ENCODE measurements around the gene ZNF35. TPM values are rescaled to one million over a fixed set of nuclear protein-coding genes. Genes with fewer than 3 reads are reported as not detected.

ZNF35 gene
- total RNA-seq, 1 donor from 2014 or later, result 6.6 TPM

DNA sequence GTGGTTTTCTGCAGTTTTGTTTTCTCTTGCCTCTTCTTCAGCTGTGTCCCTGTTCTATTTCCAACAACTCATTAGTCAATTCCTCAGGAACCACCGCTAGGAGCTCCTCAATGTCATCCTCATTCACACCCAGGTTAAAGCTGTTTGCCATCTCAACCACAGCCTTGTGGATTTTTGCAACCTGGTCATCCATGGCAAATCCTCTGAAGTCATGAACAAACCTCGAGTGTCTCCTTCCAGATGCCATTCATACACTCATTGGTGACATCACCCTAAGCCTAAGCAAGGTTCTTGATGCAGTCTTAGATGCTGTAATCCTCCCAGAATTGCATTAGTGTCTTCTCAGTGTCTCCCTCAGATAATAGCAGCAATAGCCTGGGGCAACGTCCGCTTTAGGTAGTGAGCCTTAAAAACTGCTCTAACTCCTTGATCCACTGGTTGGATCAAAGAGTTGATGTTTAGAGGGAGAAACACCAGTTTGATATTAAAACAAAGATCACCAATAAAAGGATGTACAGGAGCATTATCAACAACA is 32.5 kb downstream of the ZNF35 start:
- DNase-seq (ENCODE audit: low spot score), result no peak
- intact Hi-C loops (cut with DNase I), result no loop called here

DNA sequence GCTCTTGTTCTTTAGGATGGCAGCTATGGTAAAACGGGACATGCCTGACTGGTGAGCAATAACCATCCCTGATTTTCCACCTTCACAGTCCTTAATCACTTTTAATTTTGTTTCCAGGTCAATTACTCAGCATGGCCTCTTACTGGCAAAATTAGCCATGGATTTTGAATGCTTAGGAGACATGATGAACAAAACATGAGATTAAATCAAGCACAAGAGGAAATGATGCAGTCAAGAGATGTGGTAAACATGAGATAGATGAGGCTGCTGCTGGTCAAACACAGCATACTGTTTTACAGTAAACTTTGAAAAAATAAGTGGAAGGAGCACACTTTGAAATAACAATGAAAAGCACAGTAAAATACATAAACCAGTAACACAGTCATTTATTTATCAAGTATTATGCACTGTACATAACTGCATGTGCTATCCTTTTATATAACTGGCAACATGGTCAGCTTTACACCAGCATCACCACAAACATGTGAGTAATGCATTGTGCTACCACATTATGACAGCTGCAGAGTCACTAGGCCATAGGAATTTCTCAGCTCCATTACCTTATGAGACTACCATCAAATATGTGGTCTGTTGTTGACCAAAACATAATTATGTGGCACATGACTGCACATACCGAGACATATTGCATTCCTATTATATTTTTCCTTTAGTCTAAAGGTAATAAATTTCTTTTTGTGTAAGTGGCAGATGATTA is 33.8 kb downstream of the ZNF35 start:
- no peak for DNase-seq (ENCODE audit: low spot score)
- intact Hi-C loops (cut with DNase I), result no loop called here

DNA sequence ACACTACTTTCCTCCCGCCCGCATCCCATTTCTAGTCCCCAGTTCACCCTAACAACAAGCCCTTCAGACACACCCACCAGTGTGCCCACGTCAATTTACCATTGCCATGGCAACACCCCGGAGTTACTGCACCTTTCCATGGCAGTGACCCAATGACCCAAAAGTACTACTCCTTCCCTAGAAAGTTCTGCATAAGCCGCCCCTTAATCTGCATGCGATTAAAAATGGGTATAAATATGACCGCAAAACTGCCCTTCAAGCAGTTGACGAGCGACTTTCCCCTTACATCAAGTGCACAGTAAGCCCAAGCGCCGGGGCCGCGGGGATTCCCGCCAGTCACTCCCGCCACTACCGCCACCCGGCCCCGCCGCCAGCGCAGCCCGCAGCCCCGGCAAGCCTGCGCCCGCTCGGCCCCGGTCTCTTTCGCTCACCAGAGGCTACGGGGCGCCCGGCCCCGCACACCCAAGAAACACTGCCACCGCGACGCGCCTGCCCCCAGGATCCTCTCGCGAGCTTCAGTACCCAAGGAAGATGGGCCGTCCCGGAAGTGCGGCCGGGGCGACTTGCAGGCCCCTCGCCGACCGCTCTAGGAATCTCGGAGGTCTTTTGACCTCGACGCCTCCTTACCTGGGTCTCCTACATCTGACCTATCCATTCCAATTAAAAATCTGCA is 36.7 kb downstream of the ZNF35 start:
- DNase-seq (ENCODE audit: low spot score), result peak; percentile 83
- intact Hi-C loops (cut with DNase I), result loop anchor here (5.0 kb wide), 1 partner anchor 63 kb away; no protein-coding TSS in a partner anchor

DNA sequence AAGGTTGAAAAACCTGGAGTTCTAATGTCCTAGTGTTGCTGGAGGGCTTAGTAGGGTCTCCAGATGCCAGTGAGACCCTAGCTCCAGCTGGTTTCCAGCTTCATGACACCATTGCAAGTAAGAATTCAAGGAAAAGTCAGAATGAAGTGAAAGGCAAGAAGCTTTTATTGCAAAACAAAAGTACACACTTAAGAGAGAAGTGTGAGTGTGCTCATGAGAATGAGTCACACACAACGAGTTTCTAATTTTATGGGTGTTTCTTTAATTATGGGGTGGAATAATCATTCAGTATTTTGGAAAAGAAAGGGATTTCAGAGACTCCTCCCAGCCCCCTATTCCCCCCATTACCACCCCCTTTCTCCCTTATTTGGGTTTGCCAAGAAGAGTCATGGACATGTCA is 39.4 kb downstream of the ZNF35 start:
- no peak for DNase-seq (ENCODE audit: low spot score)
- intact Hi-C loops (cut with DNase I), result loop anchor here (5.0 kb wide), 1 partner anchor 66 kb away; no protein-coding TSS in a partner anchor

Other genes starting within 250 kb of the ZNF35 start
- 16.7 TPM for gene ZNF445, start 171.1 kb upstream of the ZNF35 start, total RNA-seq
- 2.3 TPM for gene ZKSCAN7, start 93.5 kb upstream of the ZNF35 start, total RNA-seq
- 1.8 TPM for gene ZNF660, start 63.8 kb upstream of the ZNF35 start, total RNA-seq
- gene ZNF197, start 23.7 kb upstream of the ZNF35 start, total RNA-seq, result 13.6 TPM
- gene ZNF502, start 63.9 kb downstream of the ZNF35 start, total RNA-seq, result 3.9 TPM
- 4.4 TPM for gene ZNF501, start 80.9 kb downstream of the ZNF35 start, total RNA-seq
- 24.0 TPM for gene KIAA1143, start 112.9 kb downstream of the ZNF35 start, total RNA-seq
- gene KIF15, start 113.1 kb downstream of the ZNF35 start, total RNA-seq, result 0.30 TPM
- 10.5 TPM for gene TMEM42, start 213.2 kb downstream of the ZNF35 start, total RNA-seq
- not detected for gene TGM4, start 225.9 kb downstream of the ZNF35 start, total RNA-seq